Right lobe of liver (tissue), 6 donors: ENCODE results near the gene UGT1A1. TPM values are rescaled to one million over a fixed set of nuclear protein-coding genes. Genes with fewer than 3 reads are reported as not detected.
A peak's percentile ranks its signal among the peaks of the same experiment; 100 is the strongest.

ENCODE experiments used
- ATAC-seq, 4 donors: fragments of 200-7000 bp; cut with Tn5 transposase; one replicate each; pipeline ENCODE4 v1.9.1; 2020; ENCODE audit warnings: mild to moderate bottlenecking in 4 of 4, moderate library complexity in 4 of 4
- DNase-seq, 3 donors: peaks; one replicate each; pipeline ENCODE4 v3.0.0-alpha.2; 2020
- H3K27ac ChIP-seq, 3 donors: fragments of 200-600 bp; one replicate each; pipeline ENCODE4 v1.8.0; 2022
- H3K27me3 ChIP-seq, 2 donors: fragments of 200-600 bp; one replicate each; pipeline ENCODE4 v1.8.0; 2022
- H3K36me3 ChIP-seq, 4 donors: fragments of 200-600 bp; sonication (generic) in 1 of 4; one replicate each; pipeline versions ENCODE4 v1.5.1 to v1.8.0; 2017 to 2022; ENCODE audit warnings: control low read depth in 1 of 4
- H3K4me1 ChIP-seq, 4 donors: fragments of 200-600 bp; sonication (generic) in 1 of 4; one replicate each; pipeline versions ENCODE4 v1.5.1 to v1.8.0; 2017 to 2022; ENCODE audit warnings: control low read depth in 1 of 4
- H3K4me3 ChIP-seq, 3 donors: fragments of 200-600 bp; one replicate each; pipeline ENCODE4 v1.8.0; 2022
- H3K9me3 ChIP-seq, 4 donors: fragments of 200-600 bp; sonication (generic) in 1 of 4; one replicate each; pipeline versions ENCODE4 v1.5.1 to v1.8.0; 2017 to 2022; ENCODE audit warnings: control low read depth in 1 of 4
- CTCF ChIP-seq, 4 donors: fragments of 200-600 bp in 3 of 4; fragments of 450-650 bp in 1 of 4; IDR thresholded peaks; one replicate each; pipeline versions ENCODE4 v1.5.1 to v1.8.0; 2016 to 2022; ENCODE audit warnings: antibody characterized with exemption in 4 of 4, mild to moderate bottlenecking in 2 of 4
- POLR2A ChIP-seq: fragments of 450-650 bp; IDR thresholded peaks from one replicate; pipeline ENCODE4 v1.6.1; 2017; ENCODE audit warnings: antibody characterized with exemption, mild to moderate bottlenecking
- WGBS: methylation state at CpG from one replicate; pipeline ENCODE4 v1.1.6; 2018; ENCODE audit warnings: low coverage, low lambda C conversion rate; ENCODE audit not compliant: insufficient coverage; ENCODE audit errors: missing lambda C conversion rate; 5-methylcytosine and 5-hydroxymethylcytosine counted together
- intact Hi-C, 2 donors: fragments of 100-400 bp; cut with DNase I; formaldehyde crosslinking; loops; one replicate each; pipeline versions ENCODE4 v1.11.2 to v1.14.1; 2022
- total RNA-seq, 6 experiments: library from RNA; depleted of rRNA in 2 of 6; stranded (reverse); fragments of >200 nt in 2 of 6; fragmentation: NEBNext Ultra II Directional in 3 of 6; extraction: Animal tissue kit (Norgen Biotek cat#: 25700) in 3 of 6; gene quantifications; one replicate each; pipeline versions ENCODE4 v1.1.0 to v1.2.4, GENCODE V29; 2016 to 2023
- donor health status: DM: no; HTN: yes; CAD: no.
- donor health status: DM: no; HTN: no; CAD: no.
- donor health status: DM: no; HTN: no; CAD: no.
- donor health status: DM: no; HTN: yes; CAD: no.
- donor health status: DM: no; HTN: yes; CAD: no.

Gene UGT1A1
- total RNA-seq, 6 experiments from 2014 or later: 97.5 to 1,279 (median 171) TPM

- DNase-seq (peak in 1 of 3 donors; percentile 40), ATAC-seq (no peak)
- Histone ChIP-seq H3K9me3 (no peaks in the 10 kb centered on the region), H3K27me3 (no peaks in the 10 kb centered on the region), H3K4me3 (no peak overlapping the region), H3K36me3 (no peaks in the 10 kb centered on the region), H3K27ac (no peak overlapping the region), H3K4me1 (no peaks in the 10 kb centered on the region)
- TF ChIP-seq POLR2A: no peak
- TF ChIP-seq CTCF (IDR thresholded peaks at IDR 0.05): no peak
- 60% methylated on average over 3 of the region's 10 CpGs for WGBS
- intact Hi-C loops: no loop called here
Observed at GRCh38 chr2:233807966-233808935, 48.2 kb downstream of the UGT1A1 start.

- no peak for ATAC-seq
- no peak overlapping the region for H3K27ac ChIP-seq
- WGBS: 50% methylated on average over 1 of the region's 6 CpGs
- H3K9me3 ChIP-seq: no peaks in the 10 kb centered on the region
- intact Hi-C loops: no loop called here
- H3K4me1 ChIP-seq: no peaks in the 10 kb centered on the region
- no peaks in the 10 kb centered on the region for H3K27me3 ChIP-seq
- no peak for DNase-seq
- TF ChIP-seq CTCF (IDR thresholded peaks at IDR 0.05): no peak
- TF ChIP-seq POLR2A: no peak
- H3K4me3 ChIP-seq: no peak overlapping the region
- no peaks in the 10 kb centered on the region for H3K36me3 ChIP-seq
Observed at GRCh38 chr2:233810385-233810784, 50.3 kb downstream of the UGT1A1 start.

- ATAC-seq (no peak), DNase-seq (peak in 2 of 3 donors; percentile 21 to 24)
- 62% methylated on average over 3 of the region's 4 CpGs for WGBS
- Histone ChIP-seq H3K9me3 (no peaks in the 10 kb centered on the region), H3K4me1 (no peaks in the 10 kb centered on the region), H3K36me3 (no peaks in the 10 kb centered on the region), H3K27ac (no peak overlapping the region), H3K4me3 (no peak overlapping the region), H3K27me3 (no peaks in the 10 kb centered on the region)
- intact Hi-C loops: no loop called here
- TF ChIP-seq CTCF (IDR thresholded peaks at IDR 0.05): no peak
- TF ChIP-seq POLR2A: no peak
Observed at GRCh38 chr2:233811087-233811486, 51.0 kb downstream of the UGT1A1 start.

- Histone ChIP-seq H3K4me3 (no peak overlapping the region), H3K27ac (no peak overlapping the region), H3K4me1 (no peaks in the 10 kb centered on the region), H3K36me3 (no peaks in the 10 kb centered on the region), H3K27me3 (no peaks in the 10 kb centered on the region), H3K9me3 (no peaks in the 10 kb centered on the region)
- DNase-seq (peak in 1 of 3 donors; percentile 22), ATAC-seq (no peak)
- 50% methylated on average over 1 of the region's 8 CpGs for WGBS
- TF ChIP-seq CTCF (IDR thresholded peaks at IDR 0.05) (no peak), POLR2A (no peak)
- intact Hi-C loops: no loop called here
Observed at GRCh38 chr2:233811732-233812131, 51.7 kb downstream of the UGT1A1 start.
